ENCODE data around the gene ACER2. TPM values are rescaled to one million over a fixed set of nuclear protein-coding genes. Genes with fewer than 3 reads are reported as not detected.

ACER2 gene
- total RNA-seq, 4 donors from 2014 or later, result 2.8 to 13.2 (median 9.3) TPM

DNA sequence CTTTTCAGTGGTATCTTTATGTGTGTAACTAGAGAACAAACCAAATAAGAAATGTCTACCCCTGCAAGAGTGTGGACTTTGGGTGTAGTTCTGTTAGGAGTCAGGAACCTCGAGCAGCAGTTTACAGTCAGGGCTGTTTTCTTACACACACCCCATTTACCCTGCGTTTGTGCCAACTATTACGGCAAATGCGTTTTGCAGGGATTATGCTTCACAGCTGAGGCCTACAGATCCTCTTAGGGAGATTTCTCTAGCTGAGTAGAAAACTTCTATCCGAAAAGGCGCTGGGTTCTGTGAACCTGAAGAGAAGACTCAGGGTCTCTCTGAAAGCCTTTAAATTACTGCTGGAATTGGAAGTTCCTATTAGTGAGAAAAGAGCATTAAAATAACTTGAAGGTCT, 51.4 kb downstream of the ACER2 start:
- H3K4me1 ChIP-seq, result peaks cover 0 to 16% (median 6%) of the 10 kb centered on the region in 4 donors
- H3K4me3 ChIP-seq, result no peak overlapping the region
- WGBS, 2 donors (ENCODE audit: low coverage in 1 of 2), result 53 to 65% methylated on average over 6 of the region's 6 CpGs
- TF ChIP-seq EP300 (IDR thresholded peaks at IDR 0.05; ENCODE audit: low read depth) (no peak), POLR2AphosphoS5 (IDR thresholded peaks at IDR 0.05) (no peak), CTCF (IDR thresholded peaks at IDR 0.05) (no peak), POLR2A (IDR thresholded peaks at IDR 0.05) (no peak)
- H3K36me3 ChIP-seq, result no peaks in the 10 kb centered on the region
- no peaks in the 10 kb centered on the region for H3K9me3 ChIP-seq
- no peak overlapping the region for H3K27ac ChIP-seq
- intact Hi-C loops (cut with DNase I; ENCODE audit: low total_unique reads) (no loop called here), in situ Hi-C loops (cut with MboI; ENCODE audit: low pct_ligation_motif_present in 1 of 4, low pct_unique_long_range_greater_than_20kb in 1 of 4, low sequenced_read_pairs in 3 of 4) (loop anchor here in 1 of 4 donors (25.0 kb wide), 1 partner anchor 373 kb away; no protein-coding TSS in a partner anchor)
- H3K27me3 ChIP-seq, result no peaks in the 10 kb centered on the region
- no peak for DNase-seq

DNA sequence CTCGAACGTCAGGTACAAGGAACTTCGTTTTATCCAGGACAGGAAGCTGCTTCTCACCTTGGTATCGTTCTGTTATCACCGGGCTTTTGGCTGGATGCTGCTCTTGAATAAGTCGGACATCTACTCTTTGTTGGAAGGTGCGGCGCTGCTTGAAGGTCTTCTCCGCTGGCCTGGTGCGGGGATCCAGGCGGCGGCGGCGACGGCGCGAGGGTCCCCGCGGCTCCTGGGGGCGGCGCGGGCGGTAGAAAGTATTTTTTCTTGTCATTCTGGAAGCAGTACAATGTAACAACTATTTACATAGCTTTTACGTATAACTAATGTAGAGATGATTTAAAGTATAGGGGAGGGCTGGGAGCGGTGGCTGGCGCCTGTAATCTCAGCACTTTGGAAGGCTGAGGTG, 52.3 kb downstream of the ACER2 start:
- intact Hi-C loops (cut with DNase I; ENCODE audit: low total_unique reads), result no loop called here
- DNase-seq, result no peak
- H3K36me3 ChIP-seq, result no peaks in the 10 kb centered on the region
- H3K4me3 ChIP-seq, result no peak overlapping the region
- H3K9me3 ChIP-seq, result no peaks in the 10 kb centered on the region
- peaks cover 0 to 16% (median 6%) of the 10 kb centered on the region in 4 donors for H3K4me1 ChIP-seq
- in situ Hi-C loops (cut with MboI; ENCODE audit: low pct_ligation_motif_present in 1 of 4, low pct_unique_long_range_greater_than_20kb in 1 of 4, low sequenced_read_pairs in 3 of 4), result loop anchor here in 1 of 4 donors (25.0 kb wide), 1 partner anchor 374 kb away; no protein-coding TSS in a partner anchor
- TF ChIP-seq POLR2A (IDR thresholded peaks at IDR 0.05) (no peak), POLR2AphosphoS5 (IDR thresholded peaks at IDR 0.05) (no peak), CTCF (IDR thresholded peaks at IDR 0.05) (no peak), EP300 (IDR thresholded peaks at IDR 0.05; ENCODE audit: low read depth) (no peak)
- H3K27me3 ChIP-seq, result no peaks in the 10 kb centered on the region
- H3K27ac ChIP-seq, result no peak overlapping the region
- WGBS, 2 donors (ENCODE audit: low coverage in 1 of 2), result 90 to 94% methylated on average over 2 to 26 of the region's 26 CpGs

DNA sequence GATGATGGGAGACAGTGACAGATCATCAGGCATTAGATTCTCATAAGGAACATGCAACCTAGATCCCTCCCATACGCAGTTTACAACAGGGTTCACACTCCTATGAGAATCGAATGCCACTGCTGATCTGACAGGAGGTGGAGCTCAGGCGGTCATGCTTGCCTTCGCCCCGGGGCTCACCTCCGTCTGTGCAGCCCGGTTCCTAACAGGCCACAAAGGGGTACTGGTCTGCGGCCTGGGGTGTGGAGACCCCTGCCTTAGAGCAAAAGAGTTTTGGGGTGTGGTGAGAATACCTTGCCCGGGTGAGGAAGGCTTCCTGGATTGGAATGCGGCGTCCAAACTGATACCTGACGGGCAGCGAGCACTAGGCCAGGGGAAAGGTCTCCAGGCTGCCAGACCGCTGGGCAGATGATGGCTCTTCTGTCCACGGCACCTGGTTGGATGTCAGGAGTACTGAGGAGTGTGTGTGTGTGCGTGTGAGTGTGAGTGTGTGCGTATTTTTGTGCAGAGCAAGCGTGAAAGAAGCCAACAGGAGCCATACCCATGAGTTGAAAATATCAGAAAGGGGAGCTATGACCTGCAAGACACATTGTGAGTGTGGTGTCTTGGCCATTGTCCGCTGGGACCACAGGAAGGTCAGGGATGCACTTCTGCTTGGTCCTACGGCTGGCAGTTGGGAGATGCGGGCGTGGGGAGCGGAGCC, 55.4 kb downstream of the ACER2 start:
- Histone ChIP-seq H3K27me3 (no peaks in the 10 kb centered on the region), H3K27ac (no peak overlapping the region), H3K36me3 (no peaks in the 10 kb centered on the region), H3K4me1 (peaks cover 0 to 6% (median 3%) of the 10 kb centered on the region in 4 donors), H3K4me3 (peak overlapping the region in 3 of 4 donors; percentile 36 to 59 (median 54)), H3K9me3 (no peaks in the 10 kb centered on the region)
- DNase-seq, result no peak
- in situ Hi-C loops (cut with MboI; ENCODE audit: low pct_ligation_motif_present in 1 of 4, low pct_unique_long_range_greater_than_20kb in 1 of 4, low sequenced_read_pairs in 3 of 4), result loop anchor here in 1 of 4 donors (25.0 kb wide), 1 partner anchor 377 kb away; no protein-coding TSS in a partner anchor
- intact Hi-C loops (cut with DNase I; ENCODE audit: low total_unique reads), result no loop called here
- 74 to 88% methylated on average over 6 to 23 of the region's 23 CpGs for WGBS, 2 donors (ENCODE audit: low coverage in 1 of 2)
- no peak for TF ChIP-seq EP300 (IDR thresholded peaks at IDR 0.05; ENCODE audit: low read depth)
- TF ChIP-seq POLR2AphosphoS5 (IDR thresholded peaks at IDR 0.05), result no peak
- TF ChIP-seq POLR2A (IDR thresholded peaks at IDR 0.05), result no peak
- no peak for TF ChIP-seq CTCF (IDR thresholded peaks at IDR 0.05)

- 24% methylated on average over 27 of the region's 49 CpGs; no CpG with 5 or more reads in 1 of the 2 donors for WGBS, 2 donors (ENCODE audit: low coverage in 1 of 2)
- Histone ChIP-seq H3K4me1 (peaks cover 0 to 6% (median 3%) of the 10 kb centered on the region in 4 donors), H3K9me3 (no peaks in the 10 kb centered on the region), H3K36me3 (no peaks in the 10 kb centered on the region), H3K4me3 (peak overlapping the region; percentile 36 to 59 (median 48)), H3K27ac (peak overlapping the region in 2 of 4 donors; percentile 18 to 38), H3K27me3 (no peaks in the 10 kb centered on the region)
- TF ChIP-seq POLR2A (IDR thresholded peaks at IDR 0.05) (no peak), CTCF (IDR thresholded peaks at IDR 0.05) (peak; percentile 38 to 94 (median 82))
- in situ Hi-C loops (cut with MboI; ENCODE audit: low pct_ligation_motif_present in 1 of 4, low pct_unique_long_range_greater_than_20kb in 1 of 4, low sequenced_read_pairs in 3 of 4), result loop anchor here in 1 of 4 donors (25.0 kb wide), 1 partner anchor 378 kb away; no protein-coding TSS in a partner anchor
- peak; percentile 77 for DNase-seq
- intact Hi-C loops (cut with DNase I; ENCODE audit: low total_unique reads), result no loop called here
Measured at GRCh38 chr9:19464764-19465585, 56.2 kb downstream of the ACER2 start.

Measured in transverse colon (tissue), 4 donors.